GM18907 (cell line): Measurements from ENCODE around the gene HOXD8.

Experiments
- ATAC-seq: cut with Tn5 transposase; IDR thresholded peaks from one replicate; pipeline ENCODE4 v1.9.1; 2021; ENCODE audit warnings: mild to moderate bottlenecking, moderate library complexity; ENCODE audit not compliant: unreplicated experiment

Gene HOXD8

DNA sequence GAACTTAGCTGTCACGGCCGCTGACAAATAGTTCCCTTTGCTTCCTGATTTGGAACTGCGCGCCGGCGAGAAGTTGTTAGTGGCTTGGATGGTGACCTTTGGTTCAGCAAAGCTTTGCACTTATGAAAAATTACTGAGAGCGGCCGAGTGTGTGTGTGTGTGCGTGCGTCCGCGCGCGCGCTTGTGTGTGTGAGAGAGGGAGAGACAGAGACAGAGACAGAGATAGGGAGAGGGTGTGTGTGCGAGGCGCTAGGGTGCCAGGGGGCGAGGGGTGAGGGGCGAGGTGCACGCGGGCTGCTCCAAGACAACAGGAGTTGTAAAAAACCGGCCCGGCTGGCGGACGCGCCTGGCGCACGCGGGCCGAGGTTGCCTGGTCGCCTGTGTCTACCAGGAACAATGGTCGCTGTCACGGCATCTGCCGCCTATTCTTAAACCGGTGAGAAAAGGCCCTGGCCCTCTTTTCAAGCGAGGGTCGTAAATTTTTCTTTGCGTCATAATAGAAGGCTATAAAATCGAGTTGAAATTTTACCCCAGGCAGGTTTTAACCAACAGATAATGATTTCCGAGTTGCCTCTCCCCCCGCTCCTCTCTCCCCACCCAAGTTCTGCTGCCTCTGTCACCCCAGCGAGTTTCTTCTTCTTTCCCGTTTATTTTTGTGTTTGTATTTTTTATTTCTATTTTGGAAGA is 28.1 kb downstream of the HOXD8 start:
- no peak for ATAC-seq

DNA sequence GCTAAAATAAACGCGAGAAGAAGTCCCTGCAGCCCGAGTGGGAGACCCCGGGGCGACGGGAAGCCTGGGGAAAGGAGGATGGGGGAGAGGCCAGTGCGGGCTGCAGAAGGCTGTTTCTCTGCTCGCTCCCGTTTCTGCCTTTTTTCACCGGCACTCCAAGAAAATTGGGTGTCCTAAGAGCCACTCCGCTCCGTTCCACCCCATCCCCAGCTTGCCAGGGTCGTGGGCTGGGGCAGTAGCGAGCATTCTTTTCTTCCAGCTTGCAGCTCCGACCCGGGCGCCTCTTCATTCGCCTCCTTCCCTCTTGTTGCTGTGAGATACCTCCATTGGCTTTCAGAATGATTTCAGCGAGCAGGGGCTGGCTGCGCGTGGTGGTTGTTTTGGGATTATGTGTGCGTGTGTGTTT is 28.7 kb downstream of the HOXD8 start:
- ATAC-seq = no peak

DNA sequence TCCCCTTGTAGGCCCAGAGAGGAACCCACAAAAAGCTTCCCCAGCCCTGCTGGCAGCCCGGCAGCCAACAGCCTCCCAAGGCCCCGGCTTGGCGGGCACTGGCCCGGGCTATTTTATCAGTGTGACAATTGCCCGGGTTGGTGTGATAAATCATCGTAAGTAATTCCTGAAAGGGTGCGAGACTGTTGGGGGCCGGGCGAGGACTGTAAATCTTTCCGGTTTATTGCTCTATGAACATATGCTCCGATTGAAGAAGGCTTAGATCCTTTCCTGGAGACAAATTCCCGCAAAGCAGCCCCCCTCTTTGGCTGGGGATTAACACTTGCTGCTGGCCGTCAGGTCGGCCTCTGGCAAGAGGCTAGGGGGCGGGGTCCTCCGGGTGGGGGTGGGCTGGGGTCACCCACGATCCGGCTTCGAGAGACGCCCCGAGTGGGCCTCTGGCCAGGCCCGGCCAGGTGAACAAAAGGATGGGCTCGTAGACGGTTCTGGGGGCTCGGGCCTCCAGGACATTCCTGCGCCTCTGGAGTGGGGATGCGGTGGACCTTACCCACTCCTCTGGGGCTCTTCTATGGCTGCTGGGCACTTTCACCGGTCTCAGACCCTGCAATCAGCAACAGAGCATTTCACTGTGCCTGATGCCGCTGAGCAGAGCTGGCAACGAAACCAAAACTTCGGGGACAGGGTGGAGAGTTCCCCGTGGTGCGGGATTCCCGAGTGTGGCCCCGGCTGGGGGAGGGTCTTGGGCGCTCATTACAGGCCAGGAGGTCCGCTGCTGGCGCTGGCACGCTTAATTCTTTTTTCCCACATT is 29.6 kb downstream of the HOXD8 start:
- ATAC-seq = no peak

DNA sequence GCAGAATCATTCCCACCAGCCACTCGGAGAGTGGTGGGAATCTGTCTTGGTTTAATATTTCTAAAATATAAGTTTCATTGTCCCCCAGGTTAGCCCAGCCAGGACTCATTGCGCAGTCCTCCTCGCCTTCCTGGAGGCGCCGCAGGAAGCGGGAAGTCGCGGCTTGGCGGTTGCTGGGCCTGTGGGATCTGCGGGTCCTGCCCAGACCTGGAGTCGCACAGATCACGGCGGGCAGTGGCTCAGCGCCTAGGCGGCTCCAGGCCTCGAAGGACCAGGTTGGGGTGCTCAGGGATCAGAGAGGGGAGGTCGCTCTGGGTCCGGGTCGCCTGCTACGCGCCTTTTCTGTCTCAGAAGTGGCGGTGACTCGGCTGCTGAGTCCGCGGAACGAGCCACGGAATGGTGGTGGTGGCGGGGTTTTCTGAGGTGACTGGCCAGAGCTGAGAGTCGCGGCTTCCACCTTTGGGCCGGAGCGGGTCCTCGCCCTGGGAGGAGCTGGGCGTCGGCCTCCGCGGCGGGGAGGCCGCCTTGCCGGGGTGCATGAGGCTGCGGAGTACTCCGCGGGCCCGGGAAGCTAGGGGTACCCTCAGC is 30.3 kb downstream of the HOXD8 start:
- no peak for ATAC-seq

DNA sequence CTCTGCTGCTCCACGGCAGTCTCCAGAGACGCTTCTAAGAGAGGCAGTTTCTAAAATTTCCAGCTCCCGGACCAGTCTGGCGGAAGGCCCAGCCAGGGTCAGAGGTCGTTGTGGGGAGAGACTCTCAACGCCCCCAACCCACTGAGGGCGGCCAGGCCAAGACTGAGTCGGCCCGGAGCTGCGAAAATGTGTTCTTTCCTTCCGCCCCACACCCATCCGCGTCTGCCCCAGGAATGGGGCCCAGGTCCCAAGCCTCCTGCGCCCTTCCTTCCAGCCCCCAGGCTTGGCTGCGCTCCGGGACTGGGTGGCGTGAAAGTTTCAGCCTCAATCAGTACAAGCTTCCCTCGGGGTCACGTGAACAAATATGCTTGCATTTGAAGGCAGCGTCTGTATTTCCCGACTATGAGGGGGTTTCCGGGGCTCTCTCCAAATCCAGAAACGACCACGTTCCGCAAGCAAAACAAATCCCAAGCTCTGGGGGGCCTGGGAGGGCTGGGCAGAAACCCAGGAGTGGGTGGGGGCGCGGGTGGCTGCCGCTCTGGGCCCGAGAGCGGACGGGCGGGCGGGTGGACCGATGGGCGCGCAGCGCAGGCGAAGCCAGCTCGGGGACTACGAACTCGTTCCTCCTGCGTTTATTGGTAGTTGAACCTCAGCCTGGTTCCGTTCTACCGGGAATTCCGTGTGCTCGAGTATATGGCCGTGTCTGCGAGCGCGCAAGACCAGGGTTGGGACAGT is 30.9 kb downstream of the HOXD8 start:
- ATAC-seq = no peak

DNA sequence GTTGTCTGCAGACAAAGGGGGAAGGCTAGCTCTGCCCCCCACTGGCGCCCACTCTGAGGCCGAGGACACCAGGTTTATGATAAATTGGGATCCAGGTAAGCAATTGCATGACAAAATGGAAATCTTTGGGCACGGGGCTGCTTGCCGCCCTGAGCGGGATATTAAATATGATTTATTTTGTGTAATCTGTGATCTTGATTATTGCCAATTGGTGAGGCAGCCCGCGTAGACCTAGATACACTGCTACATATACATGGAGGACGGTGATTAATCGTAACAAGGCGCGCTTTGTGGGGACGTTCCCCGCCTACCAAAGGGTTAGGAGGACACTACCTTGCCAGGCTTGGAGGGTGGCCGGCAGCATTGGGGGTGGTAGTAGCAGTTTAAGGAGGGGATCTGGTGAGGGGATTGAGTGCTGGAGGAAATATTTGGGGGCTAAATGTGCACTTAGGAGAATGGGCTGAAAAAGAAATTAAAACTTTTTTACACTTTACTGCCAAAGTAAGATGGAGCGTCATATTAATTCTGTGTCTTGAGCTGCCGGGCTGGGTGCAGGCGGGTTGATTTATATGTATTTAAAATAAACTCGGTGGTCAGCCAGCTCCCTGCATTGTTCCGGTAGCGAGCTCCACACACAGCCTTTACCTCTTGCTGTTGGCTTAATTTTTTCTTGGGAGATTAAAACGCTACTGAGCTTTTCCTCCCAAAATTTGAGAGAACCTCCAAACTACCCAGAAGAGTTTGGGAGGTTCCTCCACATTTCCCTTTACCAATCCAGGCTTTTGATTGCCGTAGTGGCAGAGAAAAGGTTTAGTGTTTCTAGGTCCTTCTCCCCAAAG is 31.7 kb downstream of the HOXD8 start:
- no peak for ATAC-seq

DNA sequence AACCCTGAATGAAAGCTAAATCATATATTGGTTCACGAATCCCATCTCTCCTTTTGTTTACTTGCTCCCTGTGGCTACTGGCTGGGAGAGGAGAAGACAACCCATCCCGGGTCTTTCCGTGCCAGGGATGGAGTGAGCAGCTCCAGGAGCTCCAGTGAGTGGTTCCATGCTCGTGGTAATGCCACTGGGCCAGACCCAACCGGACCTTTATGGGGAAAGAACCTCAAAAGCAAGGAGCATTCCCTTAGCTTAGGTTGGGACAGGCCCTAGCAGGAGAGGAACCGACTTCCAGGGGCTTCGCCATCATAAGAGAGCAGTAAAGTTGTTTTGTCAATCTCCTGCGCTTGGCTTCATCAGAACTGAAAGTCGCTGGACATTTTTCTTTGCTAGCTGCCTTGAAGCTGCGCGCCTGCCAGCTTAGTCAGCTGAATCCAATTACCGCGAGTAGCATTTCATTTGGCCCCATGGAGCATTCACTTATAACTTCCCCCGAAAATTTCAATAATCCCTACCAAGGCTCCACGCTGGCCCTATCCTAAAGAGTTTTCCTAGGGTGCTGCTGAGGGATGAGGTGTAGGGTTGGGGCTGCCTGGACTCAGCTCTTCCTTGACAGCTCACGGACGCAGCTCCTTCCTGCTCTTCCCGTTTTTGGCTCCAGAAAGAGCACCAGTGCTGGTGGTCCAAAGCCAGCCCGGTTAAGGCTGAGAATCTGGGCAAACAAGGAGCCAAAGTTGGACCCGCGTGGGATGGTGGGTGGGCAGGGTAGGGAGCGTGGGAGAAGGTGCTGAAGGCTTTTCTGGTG is 32.5 kb downstream of the HOXD8 start:
- ATAC-seq = no peak

DNA sequence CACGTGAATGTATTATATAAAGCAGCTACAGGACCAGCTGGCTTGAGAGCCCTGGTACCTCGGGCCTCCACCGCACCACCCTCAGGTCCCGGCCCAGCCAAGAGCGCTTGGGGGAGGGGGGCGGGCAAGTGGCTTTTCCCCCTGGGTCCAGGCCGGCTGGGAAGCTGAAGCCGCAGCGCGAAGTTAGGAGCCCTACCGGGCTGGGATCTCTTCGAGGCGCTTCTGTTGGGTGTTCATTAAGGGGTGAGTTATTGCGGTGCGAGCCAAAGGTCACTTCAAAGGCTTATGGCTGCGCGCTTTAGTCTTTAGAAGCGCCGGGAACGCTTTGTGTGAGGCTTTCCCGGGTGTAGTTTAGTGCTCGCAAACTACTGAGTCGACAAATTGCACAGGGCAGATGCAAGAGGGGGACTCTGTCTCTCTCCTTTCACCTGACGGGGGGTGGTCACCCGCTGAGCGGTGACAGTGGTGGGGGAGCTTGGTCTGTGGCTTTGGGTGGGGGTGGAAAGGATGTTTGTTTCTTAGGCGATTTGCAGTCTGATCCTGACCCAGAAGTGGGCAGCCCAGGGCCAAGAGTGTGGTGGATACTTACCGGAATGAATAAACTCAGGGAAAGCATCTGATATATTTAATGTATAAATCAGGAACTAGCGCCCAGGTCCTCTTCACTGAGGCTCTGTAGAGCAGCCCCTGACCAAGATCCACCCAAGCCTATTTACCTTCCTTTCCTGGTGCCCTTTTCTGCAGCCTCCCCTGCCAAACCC is 33.6 kb downstream of the HOXD8 start:
- no peak for ATAC-seq

DNA sequence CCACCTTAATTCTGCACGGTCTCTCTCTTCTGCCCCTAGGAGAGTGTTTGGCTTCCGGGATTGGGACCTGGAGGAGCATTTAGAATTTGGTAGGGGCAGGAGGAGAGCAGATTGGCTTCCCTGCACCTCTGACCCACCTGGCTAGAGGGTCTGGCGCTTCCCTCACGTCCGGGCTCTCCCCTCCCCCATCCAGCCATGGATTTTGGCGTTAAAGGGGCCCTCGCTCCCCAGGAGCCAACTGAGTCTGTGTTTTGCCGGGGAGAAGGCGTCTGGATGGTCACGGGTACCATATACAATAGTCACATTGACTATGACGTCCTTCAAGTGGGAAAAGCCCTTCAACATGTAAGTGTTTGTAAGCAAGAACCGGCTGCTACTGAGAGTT is 34.2 kb downstream of the HOXD8 start:
- ATAC-seq = no peak

DNA sequence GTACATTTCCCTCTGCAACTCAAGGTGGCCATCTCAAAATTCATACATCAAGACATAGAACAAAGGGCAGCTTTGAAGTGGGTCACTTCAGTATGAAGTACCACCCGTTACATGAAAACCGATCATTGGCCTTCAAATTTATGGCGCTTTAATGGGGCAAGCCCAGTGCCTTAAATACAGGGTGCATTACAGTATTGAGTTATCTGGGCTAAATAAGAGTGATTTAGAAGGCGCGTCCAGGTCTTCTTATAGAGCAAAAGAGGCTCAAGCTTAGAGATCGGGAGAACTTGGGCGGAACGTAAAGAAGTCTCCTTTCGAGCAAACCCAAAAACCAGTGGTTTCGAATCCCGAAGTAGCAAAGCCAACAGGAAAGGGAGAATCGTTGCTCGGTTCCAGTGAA is 34.7 kb downstream of the HOXD8 start:
- no peak for ATAC-seq

DNA sequence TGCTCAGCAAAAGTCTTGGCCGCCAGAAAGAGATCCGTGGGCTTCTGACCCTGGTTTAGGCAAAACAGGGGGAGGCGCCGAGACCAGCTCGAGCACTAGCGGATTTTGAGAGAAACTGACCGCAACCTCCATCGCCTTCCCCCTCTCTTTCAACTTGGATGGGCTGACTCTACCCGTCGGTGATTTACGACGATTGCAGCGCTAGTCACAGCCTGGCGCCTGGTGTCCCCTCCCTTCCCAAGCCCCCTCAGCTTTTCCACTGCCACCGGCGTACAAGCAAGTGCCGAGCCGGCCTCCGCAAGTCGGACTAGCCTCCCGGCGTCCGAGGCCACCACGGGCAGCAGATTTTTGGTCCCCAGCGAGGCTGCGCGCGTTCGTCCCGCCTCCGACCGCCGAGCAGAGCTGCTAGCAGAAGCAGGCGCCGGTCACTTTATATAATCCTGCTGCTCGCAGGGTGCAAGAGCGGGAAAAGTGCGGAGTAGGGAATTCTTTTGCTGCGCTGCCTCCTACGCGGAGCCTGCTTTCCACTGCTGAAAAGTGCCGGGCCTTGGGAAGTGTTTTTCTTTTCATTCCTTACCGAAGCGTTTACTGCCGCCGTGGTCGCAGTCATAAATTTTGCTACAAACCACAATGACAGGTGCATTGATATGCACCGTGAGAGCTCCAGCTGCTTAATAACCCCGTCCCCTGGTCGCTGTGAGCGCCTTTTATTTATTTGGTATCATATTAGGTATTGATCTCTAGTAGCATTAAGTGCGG is 35.3 kb downstream of the HOXD8 start:
- ATAC-seq = no peak

DNA sequence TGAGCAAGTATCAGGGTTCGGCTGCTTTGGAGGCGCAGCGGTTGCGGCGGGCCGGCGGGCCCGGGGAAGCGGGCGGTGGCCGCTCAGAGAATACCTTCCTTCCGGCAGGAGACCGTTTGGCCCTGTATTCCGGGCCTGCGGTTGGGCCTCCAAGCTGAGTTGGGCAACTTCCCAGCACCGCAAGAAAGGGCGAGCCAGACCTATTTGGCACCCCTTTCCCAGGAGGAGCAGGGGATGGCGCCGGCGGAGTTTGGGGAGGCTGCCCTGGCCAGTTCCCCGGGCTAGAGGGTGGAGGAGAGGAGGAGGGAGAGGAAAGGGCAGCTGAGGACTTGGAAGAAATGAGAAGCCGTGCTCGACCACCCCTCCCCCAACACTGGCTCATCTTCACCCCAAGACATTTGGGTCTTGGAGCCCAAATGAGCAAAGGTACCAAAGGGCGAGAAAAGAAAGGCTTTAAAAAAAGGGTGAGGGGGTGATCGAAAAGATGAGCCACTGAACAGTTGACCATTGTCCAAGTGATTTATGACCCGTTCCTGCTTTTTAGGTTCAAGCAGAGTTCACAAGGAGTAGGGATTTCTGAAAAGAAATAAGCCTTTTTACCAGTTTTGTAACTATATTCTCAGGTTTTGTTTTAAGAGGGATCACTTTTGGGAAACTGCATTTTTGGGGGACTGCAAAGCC is 36.0 kb downstream of the HOXD8 start:
- no peak for ATAC-seq

DNA sequence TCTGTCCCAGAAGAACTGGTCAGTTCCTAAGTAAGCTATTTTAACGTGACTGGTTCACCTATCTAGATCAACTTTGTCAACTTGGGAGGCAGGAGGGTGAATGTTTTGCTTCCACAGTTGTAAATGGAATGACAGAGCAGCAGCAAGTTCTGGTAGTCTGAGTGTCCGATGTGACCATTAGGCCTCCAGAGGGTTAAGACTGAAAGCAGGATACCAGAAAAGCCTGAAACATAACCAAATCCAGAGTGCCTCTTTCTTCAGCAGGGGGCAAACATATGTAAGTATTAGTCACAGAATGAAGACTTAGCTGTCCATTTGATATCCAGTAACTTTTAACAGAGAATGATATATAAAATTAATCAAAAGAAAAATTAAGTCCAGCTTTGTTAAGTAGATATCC is 36.8 kb downstream of the HOXD8 start:
- ATAC-seq = no peak

DNA sequence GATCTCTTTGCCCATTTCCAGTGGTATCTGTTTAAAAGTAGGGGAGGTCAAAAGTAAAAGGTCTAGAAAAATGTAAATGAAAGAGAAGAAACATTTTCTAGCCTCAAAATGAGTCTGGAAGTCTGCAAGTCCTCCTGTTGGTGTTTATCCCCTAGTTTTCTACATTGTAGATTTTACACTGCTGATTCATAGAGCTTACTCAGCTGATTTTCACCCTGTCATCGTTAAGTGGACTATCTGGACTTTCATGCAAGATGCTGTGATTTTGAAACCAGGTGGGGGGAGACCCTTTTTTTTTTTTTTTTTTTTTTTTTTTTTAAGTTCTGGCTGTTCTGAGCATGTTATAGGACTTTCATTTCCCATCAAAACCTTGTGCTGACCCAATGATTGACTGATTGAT is 37.9 kb downstream of the HOXD8 start:
- no peak for ATAC-seq

DNA sequence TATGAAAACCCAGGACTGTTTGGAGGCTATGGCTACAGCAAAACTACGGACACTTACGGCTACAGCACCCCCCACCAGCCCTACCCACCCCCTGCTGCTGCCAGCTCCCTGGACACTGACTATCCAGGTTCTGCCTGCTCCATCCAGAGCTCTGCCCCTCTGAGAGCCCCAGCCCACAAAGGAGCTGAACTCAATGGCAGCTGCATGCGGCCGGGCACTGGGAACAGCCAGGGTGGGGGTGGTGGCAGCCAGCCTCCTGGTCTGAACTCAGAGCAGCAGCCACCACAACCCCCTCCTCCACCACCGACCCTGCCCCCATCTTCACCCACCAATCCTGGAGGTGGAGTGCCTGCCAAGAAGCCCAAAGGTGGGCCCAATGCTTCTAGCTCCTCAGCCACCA is 39.7 kb downstream of the HOXD8 start:
- ATAC-seq = no peak

DNA sequence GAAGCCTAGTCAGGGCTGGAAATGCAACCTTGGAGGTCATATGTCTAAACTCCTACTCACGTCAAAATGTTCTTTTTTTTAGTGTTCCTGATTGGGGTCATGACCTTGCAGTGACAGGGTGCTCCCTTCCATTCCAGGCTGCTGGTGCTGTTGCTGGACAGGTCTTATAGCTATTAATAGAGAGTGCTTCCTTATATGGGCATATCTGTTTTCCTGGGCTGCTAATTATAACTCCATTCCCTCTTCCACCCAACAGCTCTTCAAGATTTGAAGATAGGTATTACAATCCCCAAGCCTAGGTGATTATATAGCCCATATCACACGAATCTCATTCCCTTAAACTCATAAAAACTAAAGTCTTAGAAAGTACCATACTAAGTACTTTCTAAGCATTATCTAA is 40.2 kb downstream of the HOXD8 start:
- ATAC-seq = no peak

DNA sequence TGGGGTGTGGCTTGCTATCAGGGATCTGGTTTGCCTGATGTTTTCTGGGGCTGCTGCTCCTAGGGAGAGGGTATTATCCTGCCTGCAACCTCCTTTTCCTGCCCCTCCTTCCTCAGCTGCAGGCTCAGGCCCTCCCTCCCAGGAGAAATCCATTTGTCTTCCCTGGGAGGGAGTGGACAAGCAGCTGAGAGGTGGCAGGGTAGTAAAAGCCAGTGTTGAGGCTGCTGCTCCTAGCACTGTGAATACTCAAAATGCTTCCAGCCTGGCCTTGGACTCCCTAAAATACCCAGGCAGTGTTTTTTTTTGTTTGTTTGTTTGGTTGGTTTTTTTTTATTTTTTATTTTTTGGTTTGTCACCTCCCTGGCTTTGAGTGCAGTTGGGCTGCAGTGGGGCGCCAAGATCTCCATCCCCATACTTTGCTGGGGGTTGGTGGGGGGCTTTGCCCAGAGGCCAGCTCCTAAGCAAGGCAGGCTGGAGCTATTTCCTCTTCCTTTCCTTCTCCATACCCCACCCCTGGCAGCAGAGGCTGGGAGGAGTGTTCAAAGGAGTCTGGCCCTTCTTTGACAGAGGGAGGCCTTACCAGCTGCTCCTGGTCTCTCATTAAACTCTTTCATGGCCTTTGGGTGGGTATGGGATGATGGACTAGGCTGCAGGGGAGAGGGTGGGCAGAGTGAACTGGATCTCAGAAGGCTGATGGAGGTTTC is 41.2 kb downstream of the HOXD8 start:
- no peak for ATAC-seq
